Urinary bladder (tissue), 4 donors: Measurements from ENCODE around the gene MORC4. TPM values are rescaled to one million over a fixed set of nuclear protein-coding genes. Genes with fewer than 3 reads are reported as not detected.

Experiments used
- DNase-seq: peaks from one replicate; pipeline ENCODE4 v3.0.0-alpha.2; 2015; ENCODE audit errors: extremely low spot score
- H3K27ac ChIP-seq: one replicate; pipeline ENCODE4 v1.5.1; 2013; ENCODE audit warnings: low read depth, mild to moderate bottlenecking, moderate library complexity
- H3K36me3 ChIP-seq: one replicate; pipeline ENCODE4 v1.6.1; 2013; ENCODE audit warnings: mild to moderate bottlenecking, moderate library complexity; ENCODE audit not compliant: insufficient read depth
- H3K4me1 ChIP-seq: one replicate; pipeline ENCODE4 v1.6.1; 2013; ENCODE audit warnings: mild to moderate bottlenecking, moderate library complexity; ENCODE audit not compliant: insufficient read depth
- H3K4me3 ChIP-seq: one replicate; pipeline ENCODE4 v1.5.1; 2013; ENCODE audit warnings: low read depth, low read length
- WGBS: extraction: QIAGEN DNeasy Blood & Tissue Kit; methylation state at CpG from one replicate; pipeline ENCODE4 v1.1.7; 2013; 5-methylcytosine and 5-hydroxymethylcytosine counted together
- polyA plus RNA-seq: library from polyadenylated mRNA; stranded (reverse); fragments of 200-250 nt; gene quantifications from one replicate; pipeline ENCODE4 v1.2.3, GENCODE V29; 2013
- total RNA-seq: library from RNA; depleted of rRNA; stranded (reverse); fragments of >200 nt; gene quantifications from one replicate; pipeline ENCODE4 v1.2.3, GENCODE V29; 2014
- donor health status: healthy with polysubstance abuse.
- donor health status: healthy.

Gene MORC4
- total and polyA plus RNA-seq, 2 donors = 6.8 to 44.6 TPM

DNA sequence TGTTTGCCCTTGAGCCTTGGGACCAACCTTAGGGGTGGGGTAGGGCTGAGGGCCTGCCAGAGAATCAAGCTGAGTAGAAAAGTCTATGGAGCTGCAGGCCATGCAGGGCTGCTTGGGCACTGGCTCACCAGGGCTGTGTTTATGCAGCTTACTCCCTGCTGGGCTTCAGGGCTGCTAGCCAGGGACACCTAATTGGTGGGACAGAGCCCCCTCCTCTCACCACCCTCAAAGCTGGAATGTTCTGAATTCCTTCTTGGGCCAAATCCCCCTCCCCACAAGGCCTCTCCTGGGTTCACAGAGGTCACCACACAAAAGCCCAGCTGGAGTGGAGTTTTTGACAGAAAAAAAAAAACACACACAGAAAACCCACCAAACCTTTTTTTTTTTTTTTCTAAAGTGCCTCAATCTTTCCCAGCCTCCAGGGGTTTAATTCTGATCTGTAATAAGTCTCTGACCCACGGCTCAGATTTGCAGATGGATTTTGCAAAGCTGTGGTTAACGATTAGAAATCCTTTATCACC lies 80.0 kb downstream of the MORC4 start, which contains the start of gene CLDN2:
Gene CLDN2, plus strand, starts transcription at position 471 of the 521 bp plus-strand sequence. CDS start 7,827 bp downstream, outside the sequence.
- Histone ChIP-seq H3K4me1 (no peaks in the 10 kb centered on the region), H3K27ac (no peak within 1 kb of the TSS), H3K4me3 (no peak within 1 kb of the TSS), H3K36me3 (no peaks in the 10 kb centered on the region)
- no peak for DNase-seq
- 25% methylated on average over 2 of the region's 2 CpGs for WGBS

DNA sequence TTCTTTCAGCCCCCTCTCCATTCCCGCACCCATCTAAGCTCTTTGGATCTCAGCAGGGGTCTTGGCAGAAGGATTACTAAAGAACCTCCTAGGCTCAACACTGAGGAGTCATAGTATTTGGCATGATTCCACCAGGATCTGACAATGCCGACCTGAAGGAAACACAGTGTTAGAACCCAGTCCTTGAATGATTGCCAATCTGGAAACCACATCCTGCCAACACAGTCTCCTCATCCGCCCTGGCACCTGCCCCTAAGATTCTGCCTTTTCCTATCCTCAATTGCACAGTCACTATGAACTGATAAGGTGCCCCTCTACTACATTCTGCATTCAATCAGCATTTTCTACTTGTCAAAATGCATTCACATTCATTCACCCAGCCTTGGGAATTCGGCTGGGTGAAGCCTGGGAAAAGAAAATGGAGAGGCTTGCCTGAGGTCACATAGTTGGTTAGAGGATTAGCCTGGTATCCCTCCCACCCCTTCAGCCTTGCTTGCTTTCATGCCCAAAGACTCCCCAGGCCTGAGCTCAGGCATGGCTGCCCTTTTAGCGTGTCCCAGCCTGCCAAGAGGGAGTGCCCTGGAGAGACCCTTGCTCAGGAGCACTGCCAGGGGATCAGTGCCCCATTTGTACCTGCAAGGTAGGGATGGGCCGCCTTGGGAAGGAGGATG lies 82.0 kb downstream of the MORC4 start:
- WGBS = 61% methylated on average over 6 of the region's 6 CpGs
- no peak overlapping the region for H3K27ac ChIP-seq
- no peak overlapping the region for H3K4me3 ChIP-seq
- no peaks in the 10 kb centered on the region for H3K36me3 ChIP-seq
- H3K4me1 ChIP-seq = no peaks in the 10 kb centered on the region
- DNase-seq = no peak

DNA sequence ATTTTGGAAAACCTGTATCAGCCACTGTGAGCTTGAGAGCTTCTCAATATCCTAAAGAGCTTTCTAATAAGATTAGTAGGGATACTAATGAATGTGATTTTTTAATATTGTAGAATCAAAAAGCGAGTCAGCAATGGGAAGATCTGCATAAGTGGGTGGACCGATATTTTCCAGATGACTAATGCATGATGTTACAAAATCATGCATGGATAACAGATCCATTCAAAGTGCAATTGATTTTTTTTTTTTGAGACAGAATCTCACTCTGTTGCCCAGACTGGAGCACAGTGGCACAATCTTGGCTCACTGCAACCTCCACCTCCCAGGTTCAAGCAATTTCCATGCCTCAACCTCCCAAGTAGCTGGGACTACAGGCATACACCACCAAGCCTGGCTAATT lies 87.1 kb downstream of the MORC4 start:
- no peak for DNase-seq
- WGBS = 75% methylated on average over 2 of the region's 2 CpGs
- no peak overlapping the region for H3K4me3 ChIP-seq

DNA sequence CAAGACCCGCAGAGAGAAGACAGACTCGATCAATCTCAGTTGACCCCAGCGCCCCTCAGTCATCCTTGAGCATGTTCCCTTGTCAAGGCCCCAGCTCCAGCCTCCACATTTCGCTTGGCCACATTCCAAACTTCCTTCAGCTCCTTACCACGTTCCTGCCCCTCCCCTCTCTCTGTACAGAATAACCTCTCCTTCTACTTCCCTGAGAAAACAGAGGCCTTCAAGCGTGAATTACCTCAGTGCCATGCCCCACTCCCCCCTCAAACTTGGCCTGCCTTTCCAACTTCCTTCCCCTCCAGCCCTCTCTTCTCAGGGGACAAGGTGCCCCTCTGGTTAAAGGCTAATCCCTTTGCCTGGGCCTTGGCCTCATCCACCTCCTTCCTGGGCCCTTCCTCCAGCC lies 93.7 kb downstream of the MORC4 start:
- Histone ChIP-seq H3K27ac (no peak overlapping the region), H3K4me1 (no peaks in the 10 kb centered on the region), H3K36me3 (no peaks in the 10 kb centered on the region), H3K4me3 (no peak overlapping the region)
- 56% methylated on average over 6 of the region's 6 CpGs for WGBS
- peak; percentile 10 for DNase-seq

More for the DNA sequence above, 87.1 kb downstream of the MORC4 start:
- no peaks in the 10 kb centered on the region for H3K36me3 ChIP-seq
- no peaks in the 10 kb centered on the region for H3K4me1 ChIP-seq
- H3K27ac ChIP-seq = no peak overlapping the region

DNA sequence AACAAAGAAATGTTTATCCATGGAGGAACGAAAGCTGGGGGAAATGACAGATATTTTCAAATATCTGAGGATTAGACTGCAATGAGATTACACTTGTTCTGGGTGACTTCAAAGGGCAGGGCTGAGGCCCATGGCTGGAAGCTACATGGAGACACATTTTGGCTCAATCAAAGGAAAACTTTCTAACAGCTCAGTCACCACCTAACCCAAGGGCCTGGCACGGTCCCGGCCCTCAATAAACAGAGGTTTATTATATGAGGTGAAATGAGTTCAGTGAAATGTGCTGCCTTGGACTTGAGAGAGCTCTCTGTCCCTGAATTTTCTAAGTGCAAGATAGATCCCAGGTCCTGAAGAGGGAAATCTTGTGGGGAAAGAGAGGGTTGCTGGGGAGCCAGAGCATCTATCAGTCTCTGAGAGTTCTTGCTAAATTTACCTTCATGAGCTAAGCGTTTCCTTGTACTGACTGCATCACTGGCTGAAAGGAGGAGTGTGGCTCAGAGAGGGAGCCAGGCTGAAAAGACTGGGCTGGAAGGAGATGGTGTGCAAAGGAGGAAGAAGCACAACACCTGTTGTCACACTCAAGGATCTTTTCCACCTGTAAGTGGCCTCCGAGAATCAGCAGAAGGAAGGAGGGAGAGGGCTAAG lies 94.8 kb downstream of the MORC4 start:
- Histone ChIP-seq H3K4me1 (no peaks in the 10 kb centered on the region), H3K27ac (no peak overlapping the region), H3K4me3 (no peak overlapping the region), H3K36me3 (no peaks in the 10 kb centered on the region)
- 43% methylated on average over 5 of the region's 5 CpGs for WGBS
- no peak for DNase-seq

DNA sequence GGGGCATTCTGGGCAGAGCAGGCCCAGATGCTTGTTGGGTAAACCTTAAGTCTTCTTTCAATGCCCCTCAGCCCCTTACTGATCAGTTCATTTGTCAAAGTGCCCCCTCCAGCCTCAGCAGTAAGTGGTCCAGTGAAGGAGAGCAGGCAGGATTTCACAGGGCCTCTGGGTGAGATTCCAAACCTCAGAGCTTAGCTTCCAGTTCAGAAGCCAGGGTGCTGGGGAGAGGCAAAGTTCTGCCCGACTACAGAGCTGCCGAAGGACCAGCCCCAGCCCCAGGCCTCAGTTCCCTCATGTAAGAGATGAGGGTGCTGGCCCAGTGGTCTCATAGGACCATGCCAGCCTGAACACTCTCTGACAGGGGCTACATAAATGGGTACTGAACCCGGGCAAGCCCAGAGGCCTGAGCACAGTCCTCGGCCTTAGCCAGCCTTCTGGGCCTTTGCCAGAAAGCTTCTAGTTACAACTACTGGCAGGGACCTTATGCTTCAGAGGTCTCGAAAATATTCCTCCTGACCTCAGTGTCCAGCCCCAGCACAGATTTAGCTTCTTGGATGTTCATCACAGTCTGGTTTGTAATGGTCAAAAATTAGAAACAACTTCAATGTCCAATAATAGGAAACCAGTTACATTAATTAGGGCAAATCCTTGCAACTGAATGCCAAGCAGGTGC lies 96.0 kb downstream of the MORC4 start:
- H3K27ac ChIP-seq = no peak overlapping the region
- H3K4me1 ChIP-seq = no peaks in the 10 kb centered on the region
- no peaks in the 10 kb centered on the region for H3K36me3 ChIP-seq
- H3K4me3 ChIP-seq = no peak overlapping the region
- WGBS = 64% methylated on average over 5 of the region's 5 CpGs
- DNase-seq = no peak

DNA sequence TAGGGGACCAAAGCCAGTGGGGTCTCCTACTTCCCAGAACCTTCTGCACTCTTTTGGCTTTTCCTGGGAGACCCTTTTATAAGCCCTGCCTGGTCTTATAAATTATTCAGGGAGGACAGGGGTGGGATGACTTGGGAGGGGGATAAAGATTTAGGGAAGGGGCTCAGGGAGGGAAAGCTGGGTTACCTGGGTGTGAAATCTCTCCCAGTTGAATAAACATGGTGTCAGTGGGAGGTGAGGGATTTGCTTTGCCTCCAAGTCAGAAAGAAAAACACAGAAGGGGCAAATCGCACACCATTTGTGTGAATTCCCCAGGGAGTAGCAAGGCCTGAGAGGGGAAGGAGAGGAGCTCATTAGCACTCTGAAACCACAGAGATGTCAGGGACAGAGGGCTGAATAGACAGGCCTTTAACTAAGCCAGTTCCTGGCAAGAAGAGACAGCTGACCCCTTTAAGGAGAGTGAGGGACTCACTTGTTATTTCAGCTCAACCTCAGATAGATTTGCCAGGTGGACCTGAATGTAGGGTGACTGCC lies 96.7 kb downstream of the MORC4 start, which contains the start of gene RIPPLY1:
Gene RIPPLY1, minus strand, starts transcription at position 51 of the 534 bp plus-strand sequence. CDS start 54 bp downstream, outside the sequence.
- H3K36me3 ChIP-seq = no peaks in the 10 kb centered on the region
- no peaks in the 10 kb centered on the region for H3K4me1 ChIP-seq
- H3K27ac ChIP-seq = no peak within 1 kb of the TSS
- no peak within 1 kb of the TSS for H3K4me3 ChIP-seq
- no peak for DNase-seq
- WGBS = 95% methylated on average over 1 of the region's 1 CpG

DNA sequence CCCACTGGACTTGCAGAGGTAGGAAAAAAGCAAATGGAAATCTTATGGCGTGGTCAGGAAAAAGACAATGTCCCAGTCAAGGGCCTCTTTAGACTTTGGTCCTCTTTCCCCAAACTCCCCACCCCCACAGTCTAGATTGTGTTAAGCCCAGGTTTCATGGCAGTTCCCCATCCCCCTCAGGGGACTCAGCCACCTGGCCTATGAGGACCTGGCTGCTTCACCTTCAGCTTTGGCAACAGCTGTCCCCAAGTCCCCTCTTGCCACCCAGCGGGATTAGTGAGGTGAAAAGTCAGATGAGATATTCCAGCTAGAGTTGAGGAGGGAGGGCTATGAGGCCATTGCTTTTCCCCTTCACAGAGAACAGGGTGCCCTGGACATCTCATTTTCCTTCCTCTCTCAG lies 97.3 kb downstream of the MORC4 start:
- H3K4me3 ChIP-seq = no peak overlapping the region
- no peak overlapping the region for H3K27ac ChIP-seq
- WGBS = 98% methylated on average over 2 of the region's 2 CpGs
- H3K4me1 ChIP-seq = no peaks in the 10 kb centered on the region
- no peak for DNase-seq
- no peaks in the 10 kb centered on the region for H3K36me3 ChIP-seq

DNA sequence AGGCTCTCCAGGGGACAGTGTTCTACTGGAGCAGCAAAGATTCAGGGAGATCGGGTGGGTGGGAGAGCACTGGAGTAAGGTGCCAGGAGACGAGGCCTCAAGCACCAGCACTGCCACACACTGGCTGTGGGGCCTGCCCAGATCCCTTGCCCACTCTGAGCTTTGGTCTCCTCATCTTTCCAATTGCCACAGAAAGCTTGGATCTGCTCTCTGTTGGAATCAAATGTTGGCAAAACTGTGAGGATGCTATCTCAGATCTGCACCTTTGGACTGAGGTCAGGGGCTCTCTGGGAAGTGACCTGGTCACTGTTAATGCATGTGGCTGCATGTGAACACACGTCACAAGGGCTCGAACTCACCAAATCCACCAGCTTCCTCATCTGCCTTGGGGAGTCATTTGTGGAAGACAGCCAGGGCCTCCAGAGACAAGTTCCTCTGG lies 98.2 kb downstream of the MORC4 start:
- 90% methylated on average over 4 of the region's 4 CpGs for WGBS
- Histone ChIP-seq H3K4me3 (no peak overlapping the region), H3K36me3 (no peaks in the 10 kb centered on the region), H3K27ac (no peak overlapping the region), H3K4me1 (no peaks in the 10 kb centered on the region)
- DNase-seq = no peak

DNA sequence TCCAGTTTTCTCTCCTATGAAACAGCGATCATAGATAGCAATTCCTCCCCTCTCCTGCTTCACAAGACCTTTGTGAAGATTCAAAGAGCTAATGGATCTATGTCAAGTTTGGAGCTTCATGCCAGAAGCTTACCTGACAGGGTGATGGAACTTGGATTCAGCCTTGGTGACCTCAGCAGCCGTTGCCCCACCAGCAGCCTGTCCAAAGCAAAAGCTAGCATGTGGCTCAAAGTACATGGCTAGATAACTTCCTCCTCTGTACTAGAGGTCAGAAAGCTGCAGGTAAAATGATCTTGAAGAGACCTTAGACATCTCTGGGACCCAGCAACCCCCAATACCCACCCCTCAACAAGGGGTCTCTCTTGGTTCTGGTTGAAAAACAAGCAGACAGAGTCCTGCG lies 98.7 kb downstream of the MORC4 start:
- no peaks in the 10 kb centered on the region for H3K4me1 ChIP-seq
- no peak for DNase-seq
- H3K4me3 ChIP-seq = no peak overlapping the region
- 92% methylated on average over 3 of the region's 3 CpGs for WGBS
- no peak overlapping the region for H3K27ac ChIP-seq
- no peaks in the 10 kb centered on the region for H3K36me3 ChIP-seq

DNA sequence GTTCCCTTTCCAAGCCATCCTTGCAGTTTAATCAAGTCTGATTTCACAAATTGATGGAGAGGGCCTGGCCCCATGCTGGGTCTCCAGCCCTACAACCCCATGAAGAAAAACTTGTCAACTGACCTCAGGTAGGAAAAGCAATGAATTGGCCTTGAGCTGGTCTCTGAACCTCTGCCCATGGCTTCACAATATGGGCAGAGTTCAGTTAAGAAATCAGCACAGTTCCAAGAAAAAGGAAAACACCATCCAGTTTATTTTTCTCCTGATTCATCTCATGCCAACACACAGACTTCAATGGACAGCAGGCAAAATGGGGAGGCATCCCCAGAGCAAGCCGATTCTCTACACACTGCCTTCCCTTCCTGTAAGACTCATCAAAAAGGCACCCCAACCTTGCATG lies 100.2 kb downstream of the MORC4 start:
- no peaks in the 10 kb centered on the region for H3K36me3 ChIP-seq
- 83% methylated on average over 1 of the region's 1 CpG for WGBS
- H3K4me1 ChIP-seq = no peaks in the 10 kb centered on the region
- no peak for DNase-seq
- H3K4me3 ChIP-seq = no peak overlapping the region
- no peak overlapping the region for H3K27ac ChIP-seq

DNA sequence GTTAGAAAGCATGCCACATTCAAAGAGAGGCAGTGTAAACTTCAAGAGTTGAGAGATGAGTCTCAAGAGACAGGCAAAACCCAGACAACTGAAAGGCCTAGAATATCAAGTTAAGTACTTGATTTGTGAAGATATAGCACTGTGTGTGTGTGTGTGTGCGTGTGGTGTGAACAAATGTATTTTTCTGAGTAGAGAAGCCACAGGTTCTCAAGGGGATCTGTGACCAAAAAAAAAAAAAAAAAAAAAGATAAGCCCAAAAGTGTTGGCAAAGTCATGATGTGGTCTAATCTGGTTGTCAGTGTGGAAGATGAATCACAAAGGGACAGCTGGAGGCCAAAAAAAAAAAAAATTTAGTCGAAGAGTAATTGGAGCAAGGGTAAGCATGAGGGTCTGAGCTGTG lies 100.7 kb downstream of the MORC4 start:
- WGBS = 63% methylated on average over 2 of the region's 2 CpGs
- Histone ChIP-seq H3K4me1 (no peaks in the 10 kb centered on the region), H3K27ac (no peak overlapping the region), H3K4me3 (no peak overlapping the region), H3K36me3 (no peaks in the 10 kb centered on the region)
- DNase-seq = no peak

DNA sequence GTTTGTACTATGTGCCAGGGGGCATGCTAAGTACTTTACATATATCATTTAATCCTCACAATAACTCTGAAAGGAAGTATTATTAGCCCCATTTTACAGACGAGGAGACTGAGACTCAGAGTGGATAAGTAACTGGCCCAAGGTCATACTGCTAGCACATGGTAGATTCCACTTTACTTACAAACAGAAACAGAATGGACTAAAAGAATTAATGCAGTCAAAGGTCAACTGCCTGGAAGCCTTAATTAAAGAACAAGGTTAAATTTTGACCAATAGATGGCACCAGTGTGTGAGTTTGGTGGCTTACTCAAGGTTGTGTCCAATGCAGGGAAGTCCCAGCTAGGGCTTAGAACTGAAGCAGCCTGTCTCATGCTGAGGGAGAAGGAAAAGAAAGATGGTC lies 101.5 kb downstream of the MORC4 start:
- no peaks in the 10 kb centered on the region for H3K4me1 ChIP-seq
- no peak overlapping the region for H3K4me3 ChIP-seq
- no peaks in the 10 kb centered on the region for H3K36me3 ChIP-seq
- H3K27ac ChIP-seq = no peak overlapping the region
- no peak for DNase-seq
- 55% methylated on average over 1 of the region's 1 CpG for WGBS
